GM18511 (cell line): ENCODE measurements around the gene ZDHHC16.

Experiments
- ATAC-seq: cut with Tn5 transposase; IDR thresholded peaks from one replicate; pipeline ENCODE4 v1.9.1; 2021; ENCODE audit warnings: mild to moderate bottlenecking, moderate library complexity; ENCODE audit not compliant: unreplicated experiment

ZDHHC16 gene

GRCh38 chr10:97506199-97506991 lies 60.4 kb downstream of the ZDHHC16 start:
- no peak for ATAC-seq
